ENCODE data around the gene TMEM263.
"Not testable (repeated sequence)": the region's sequence is repeated elsewhere in the genome, so short reads cannot be mapped to it uniquely, and the experiment has no call there.

The TMEM263 gene

GRCh38 chr12:106913456-106913855, 42.3 kb upstream of the TMEM263 start:
- no peak for TF ChIP-seq CTCF (IDR thresholded peaks at IDR 0.05)
- TF ChIP-seq ZFX (IDR thresholded peaks at IDR 0.05; ENCODE audit: borderline replicate concordance): no peak
- H3K27ac ChIP-seq: no peak overlapping the region

- no peak overlapping the region for H3K27ac ChIP-seq
- no peak for TF ChIP-seq CTCF (IDR thresholded peaks at IDR 0.05)
- TF ChIP-seq ZFX (IDR thresholded peaks at IDR 0.05; ENCODE audit: borderline replicate concordance): no peak
Measured at GRCh38 chr12:106914796-106915634, 40.7 kb upstream of the TMEM263 start.

- TF ChIP-seq ZFX (IDR thresholded peaks at IDR 0.05; ENCODE audit: borderline replicate concordance) (no peak), CTCF (IDR thresholded peaks at IDR 0.05) (no peak)
- H3K27ac ChIP-seq: no peak overlapping the region
Measured at GRCh38 chr12:106915635-106916026, 40.1 kb upstream of the TMEM263 start.

GRCh38 chr12:106917503-106917902, 38.2 kb upstream of the TMEM263 start:
- TF ChIP-seq ZFX (IDR thresholded peaks at IDR 0.05; ENCODE audit: borderline replicate concordance) (no peak), CTCF (IDR thresholded peaks at IDR 0.05) (no peak)
- H3K27ac ChIP-seq: no peak overlapping the region

- peak; percentile 87 for TF ChIP-seq CTCF (IDR thresholded peaks at IDR 0.05)
- no peak for TF ChIP-seq ZFX (IDR thresholded peaks at IDR 0.05; ENCODE audit: borderline replicate concordance)
- H3K27ac ChIP-seq: no peak overlapping the region
Measured at GRCh38 chr12:106918746-106919145, 37.0 kb upstream of the TMEM263 start.

- TF ChIP-seq ZFX (IDR thresholded peaks at IDR 0.05; ENCODE audit: borderline replicate concordance): no peak
- peak; percentile 97 for TF ChIP-seq CTCF (IDR thresholded peaks at IDR 0.05)
- no peak overlapping the region for H3K27ac ChIP-seq
Measured at GRCh38 chr12:106919910-106920544, 35.7 kb upstream of the TMEM263 start.

GRCh38 chr12:106921976-106922375, 33.7 kb upstream of the TMEM263 start:
- not testable (repeated sequence) for H3K27ac ChIP-seq

- H3K27ac ChIP-seq: not testable (repeated sequence)
Measured at GRCh38 chr12:106923594-106923993, 32.1 kb upstream of the TMEM263 start.
